ENCODE results near the gene NTM.

DNA sequence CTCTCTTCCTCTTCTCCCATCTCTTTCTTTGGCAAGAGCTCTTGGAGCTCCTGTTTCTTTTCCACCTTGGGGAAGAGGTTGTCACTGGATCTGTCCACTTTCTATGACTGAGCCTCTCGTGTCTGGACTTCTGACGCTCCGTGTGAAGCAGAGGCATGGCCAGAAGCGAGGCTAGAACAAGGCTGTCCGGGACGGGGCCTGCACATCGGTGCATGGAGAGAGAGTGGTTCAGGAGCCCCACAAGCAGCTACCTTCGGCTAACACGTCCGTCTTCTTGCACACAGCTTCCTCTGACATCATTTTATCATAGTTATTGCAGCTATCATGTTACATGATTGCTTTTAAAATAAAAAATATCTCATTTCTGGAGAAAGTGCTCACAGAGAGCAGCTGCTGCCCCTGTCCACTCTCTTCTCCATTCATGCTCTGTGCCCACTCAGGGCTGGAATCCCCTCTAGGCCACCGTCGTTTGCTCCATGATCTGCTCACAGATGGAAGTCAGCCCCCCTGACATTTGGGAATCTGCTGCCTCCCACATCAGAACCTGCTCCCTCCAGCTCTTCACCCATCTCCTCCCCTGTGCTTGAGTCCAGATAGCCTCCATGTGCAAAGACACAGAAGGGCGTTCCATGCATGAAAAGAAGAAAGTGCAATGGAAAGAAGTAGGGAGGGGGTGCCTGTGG, 308.4 kb downstream of the NTM start:
- TF ChIP-seq POLR2A (IDR thresholded peaks at IDR 0.05; ENCODE audit: low read depth, low read length), result no peak
- TF ChIP-seq POLR2AphosphoS5 (IDR thresholded peaks at IDR 0.05; ENCODE audit: low read depth, low read length), result no peak
- no peak for TF ChIP-seq TAF1 (IDR thresholded peaks at IDR 0.05; ENCODE audit: borderline replicate concordance, low read depth, low read length)

Data from GM12892 (cell line).